Ovary (tissue), 10 donors: Measurements from ENCODE around the gene PRDM7. TPM values are rescaled to one million over a fixed set of nuclear protein-coding genes. Genes with fewer than 3 reads are reported as not detected.
"Not testable (repeated sequence)": the region's sequence is repeated elsewhere in the genome, so short reads cannot be mapped to it uniquely, and the experiment has no call there.

ENCODE experiments used
- DNase-seq, 5 donors: peaks; one replicate each; pipeline ENCODE4 v3.0.0-alpha.2; 2019 to 2020
- H3K27ac ChIP-seq, 2 donors: fragments of 200-600 bp; one replicate each; pipeline versions ENCODE4 v1.5.1 to v1.8.0; 2019 to 2022
- H3K27me3 ChIP-seq: fragments of 200-600 bp; one replicate; pipeline ENCODE4 v1.8.0; 2022
- H3K36me3 ChIP-seq: fragments of 200-600 bp; sonication (generic); one replicate; pipeline ENCODE4 v1.5.1; 2019
- H3K4me1 ChIP-seq: one replicate; pipeline ENCODE4 v1.8.1; 2013; ENCODE audit warnings: mild to moderate bottlenecking, moderate library complexity; ENCODE audit not compliant: insufficient read depth
- H3K4me3 ChIP-seq: fragments of 200-600 bp; sonication (generic); one replicate; pipeline ENCODE4 v1.5.1; 2017
- H3K9me3 ChIP-seq, 2 donors: fragments of 200-600 bp in 1 of 2; sonication (generic) in 1 of 2; one replicate each; pipeline versions ENCODE4 v1.5.1 to v1.8.1; 2013 to 2019; ENCODE audit warnings: mild to moderate bottlenecking in 1 of 2, moderate library complexity in 1 of 2
- CTCF ChIP-seq, 3 donors: fragments of 450-650 bp in 2 of 3; fragments of 200-600 bp in 1 of 3; IDR thresholded peaks; one replicate each; pipeline versions ENCODE4 v1.5.1 to v1.8.0; 2016 to 2022; ENCODE audit warnings: antibody characterized with exemption in 3 of 3, mild to moderate bottlenecking in 1 of 3
- EP300 ChIP-seq: sonication (generic); formaldehyde crosslinking; IDR thresholded peaks from one replicate; pipeline ENCODE4 v1.6.1; 2017; ENCODE audit warnings: antibody characterized with exemption
- POLR2A ChIP-seq: fragments of 450-650 bp; IDR thresholded peaks from one replicate; pipeline ENCODE4 v1.6.1; 2017; ENCODE audit warnings: antibody characterized with exemption, mild to moderate bottlenecking, moderate library complexity
- WGBS, 3 donors: extraction: QIAGEN DNeasy Blood & Tissue Kit in 1 of 3; methylation state at CpG; one replicate each; pipeline versions ENCODE4 v1.1.5 to v1.1.7; 2013 to 2017; 5-methylcytosine and 5-hydroxymethylcytosine counted together
- intact Hi-C, 4 donors: fragments of 100-400 bp; cut with DNase I; formaldehyde crosslinking; loops; one replicate each; pipeline versions ENCODE4 v1.11.0 to v1.15.1; 2022 to 2023
- long read RNA-seq, 3 donors: library from polyadenylated mRNA in 2 of 3; unstranded in 2 of 3; transcript quantifications; one replicate each; pipeline ENCODE4 v2.0.0 and lab custom pipeline, GENCODE V29; 2021 to 2026
- polyA plus RNA-seq, 2 donors: library from polyadenylated mRNA; stranded (reverse); fragments of 200-250 nt in 1 of 2; fragments of 350-450 nt in 1 of 2; fragmentation: Illumina TruSeq in 1 of 2; extraction: RNeasy Lipid Tissue Mini Kit (QIAGEN cat#74804) in 1 of 2; gene quantifications; one replicate each; pipeline ENCODE4 v1.2.3, GENCODE V29; 2013 to 2014
- total RNA-seq, 7 donors: library from RNA; depleted of rRNA in 2 of 7; stranded (reverse); fragments of >200 nt in 2 of 7; fragmentation: NEBNext Ultra II Directional in 3 of 7; extraction: Animal tissue kit (Norgen Biotek cat#: 25700) in 3 of 7; gene quantifications; one replicate each; pipeline versions ENCODE4 v1.1.0 to v1.2.4, GENCODE V29; 2016 to 2023
- donor health status: DM: no; HTN: no; CAD: no; lungs with moderate emphysema.
- donor health status: DM: no; HTN: no; CAD: no.
- donor health status: Bipolar disorder and iron deficiency.
- donor health status: DM: yes; HTN: yes; CAD: no.
- donor health status: DM: no; HTN: no; CAD: no.
- donor health status: DM: yes; HTN: yes; CAD: no.

The PRDM7 gene
- total RNA-seq = not detected
- not detected for polyA plus RNA-seq
- long read RNA-seq, donor 1 = 0 reads
- long read RNA-seq, donor 2 = 0 reads
- long read RNA-seq, donor 3 = 0 reads

DNA sequence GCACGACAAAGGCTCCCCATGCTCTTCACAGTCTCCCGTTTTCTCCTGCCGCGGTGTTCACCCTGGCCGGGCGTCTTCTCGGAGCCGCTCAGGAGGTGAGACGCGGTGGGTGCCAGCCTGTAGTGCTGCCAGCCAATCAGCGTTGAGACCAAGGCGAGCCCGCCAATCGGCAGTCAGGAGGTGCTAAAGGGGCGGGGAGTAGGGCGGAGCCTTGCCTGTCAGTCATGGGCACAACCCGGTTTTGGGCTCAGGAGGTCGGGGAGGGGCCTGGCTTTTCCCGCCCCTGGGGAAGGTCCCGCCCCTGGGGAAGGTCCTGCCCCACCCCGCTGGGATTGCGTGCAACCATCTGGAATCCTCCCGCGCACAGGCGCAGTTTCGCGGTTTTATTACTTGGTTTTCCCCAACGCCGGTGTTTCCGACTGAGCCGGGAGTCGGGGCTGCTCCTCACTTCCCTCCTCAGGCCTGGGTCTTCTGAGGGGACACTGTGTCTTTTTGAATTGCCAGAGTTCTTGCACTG, at the start of gene PRDM7:
TSS of gene PRDM7 (minus strand) at position 92 of the 517 bp plus-strand sequence. CDS start 1,421 bp downstream, outside the sequence.
- no peaks in the 10 kb centered on the region for H3K36me3 ChIP-seq
- peak within 1 kb of the TSS in 1 of 2 donors; percentile 59 for H3K27ac ChIP-seq
- WGBS, 3 donors = 1 to 27% (median 9%) methylated on average over 27 to 32 of the region's 32 CpGs
- TF ChIP-seq POLR2A (no peak), EP300 (no peak), CTCF (IDR thresholded peaks at IDR 0.05) (no peak)
- intact Hi-C loops = no loop called here
- peak within 1 kb of the TSS; percentile 22 for H3K4me3 ChIP-seq
- H3K9me3 ChIP-seq = no peaks in the 10 kb centered on the region
- DNase-seq = peak; percentile 92 to 98 (median 96)
- H3K27me3 ChIP-seq = no peaks in the 10 kb centered on the region
- peaks cover 2% of the 10 kb centered on the region for H3K4me1 ChIP-seq

GRCh38 chr16:90121846-90122245, 44.7 kb upstream of the PRDM7 start:
- H3K27me3 ChIP-seq, H3K4me3 ChIP-seq, H3K27ac ChIP-seq, intact Hi-C loops, H3K36me3 ChIP-seq, H3K9me3 ChIP-seq, H3K4me1 ChIP-seq, DNase-seq: not testable (repeated sequence)
- WGBS, 3 donors = 77 to 100% (median 88%) methylated on average over 1 to 2 of the region's 4 CpGs

GRCh38 chr16:90107617-90108016, 30.5 kb upstream of the PRDM7 start:
- DNase-seq, H3K4me1 ChIP-seq, H3K27me3 ChIP-seq, H3K4me3 ChIP-seq, H3K27ac ChIP-seq, intact Hi-C loops, H3K36me3 ChIP-seq, H3K9me3 ChIP-seq: not testable (repeated sequence)
- WGBS, 3 donors = 80 to 92% methylated on average over 2 of the region's 6 CpGs; no CpG with 5 or more reads in 1 of the 3 donors

DNA sequence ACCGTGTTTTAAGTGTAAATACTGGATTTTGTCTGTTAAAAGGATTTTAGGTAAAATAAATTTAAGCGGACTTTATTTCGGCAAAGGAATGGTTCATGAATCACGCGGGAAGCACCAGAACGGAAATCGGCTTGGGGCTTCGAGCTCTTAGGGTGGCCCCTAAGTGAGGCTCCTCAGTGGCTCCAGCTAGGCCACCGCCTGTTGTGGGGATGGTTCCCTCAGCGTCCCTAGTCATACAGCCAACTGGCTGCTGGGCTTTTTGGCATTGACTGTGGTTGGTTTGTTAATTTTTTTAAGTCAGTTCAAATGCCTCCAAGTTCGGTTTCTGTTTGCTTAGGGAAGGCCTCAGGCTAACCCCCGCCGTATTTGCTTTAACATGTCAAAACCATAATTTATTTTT, 29.9 kb upstream of the PRDM7 start:
- H3K9me3 ChIP-seq, intact Hi-C loops, H3K27ac ChIP-seq, H3K36me3 ChIP-seq, H3K4me1 ChIP-seq, H3K27me3 ChIP-seq, DNase-seq, H3K4me3 ChIP-seq: not testable (repeated sequence)
- 84 to 92% (median 88%) methylated on average over 8 to 9 of the region's 13 CpGs for WGBS, 3 donors

GRCh38 chr16:90106271-90106670, 29.1 kb upstream of the PRDM7 start:
- DNase-seq, H3K4me1 ChIP-seq, H3K36me3 ChIP-seq, intact Hi-C loops, H3K9me3 ChIP-seq, H3K27ac ChIP-seq, H3K4me3 ChIP-seq, H3K27me3 ChIP-seq: not testable (repeated sequence)
- 19 to 49% (median 44%) methylated on average over 4 to 31 of the region's 32 CpGs for WGBS, 3 donors

- intact Hi-C loops, H3K4me3 ChIP-seq, H3K27ac ChIP-seq, H3K9me3 ChIP-seq, H3K36me3 ChIP-seq, H3K4me1 ChIP-seq, DNase-seq, H3K27me3 ChIP-seq: not testable (repeated sequence)
- 86 to 90% (median 88%) methylated on average over 12 to 13 of the region's 13 CpGs for WGBS, 3 donors
Measured at GRCh38 chr16:90104725-90105124, 27.6 kb upstream of the PRDM7 start.

GRCh38 chr16:90102086-90102884, 25.2 kb upstream of the PRDM7 start:
- H3K9me3 ChIP-seq, H3K4me1 ChIP-seq, intact Hi-C loops, H3K27me3 ChIP-seq, H3K36me3 ChIP-seq, H3K27ac ChIP-seq, H3K4me3 ChIP-seq, DNase-seq: not testable (repeated sequence)
- whole genome bisulfite sequencing, 3 donors = 77 to 85% (median 81%) methylated on average over 7 to 11 of the region's 12 CpGs

GRCh38 chr16:90101332-90101731, 24.2 kb upstream of the PRDM7 start:
- H3K4me1 ChIP-seq, H3K36me3 ChIP-seq, H3K9me3 ChIP-seq, intact Hi-C loops, H3K27ac ChIP-seq, H3K4me3 ChIP-seq, H3K27me3 ChIP-seq: not testable (repeated sequence)
- 93 to 95% (median 94%) methylated on average over 10 to 11 of the region's 11 CpGs for WGBS, 3 donors
- peak in 2 of 5 donors; percentile 34 to 44 for DNase-seq

DNA sequence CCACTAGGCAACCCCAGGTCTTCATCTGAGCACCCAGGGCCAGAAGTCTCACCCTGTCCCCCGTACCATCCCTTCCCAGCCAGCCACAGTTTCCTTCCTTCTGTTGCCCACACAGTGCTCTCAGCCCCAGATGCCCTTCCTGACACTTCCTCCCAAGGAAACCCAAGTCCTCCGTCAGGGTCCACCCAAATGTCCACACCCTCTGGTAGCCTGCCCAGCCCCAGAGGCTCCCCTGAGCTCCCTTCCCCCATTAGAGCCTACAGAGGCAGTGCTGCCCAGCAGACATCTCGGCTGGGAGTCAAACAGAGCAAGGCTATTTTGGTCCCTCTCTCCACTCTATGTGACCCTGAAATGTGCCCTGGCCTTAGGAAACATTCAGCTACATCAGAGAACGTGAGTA, 23.7 kb upstream of the PRDM7 start:
- WGBS, 3 donors = no CpG with 5 or more reads among the region's 4 CpGs
- H3K36me3 ChIP-seq, H3K4me3 ChIP-seq, intact Hi-C loops, H3K4me1 ChIP-seq, H3K27ac ChIP-seq, H3K27me3 ChIP-seq, H3K9me3 ChIP-seq, DNase-seq: not testable (repeated sequence)

DNA sequence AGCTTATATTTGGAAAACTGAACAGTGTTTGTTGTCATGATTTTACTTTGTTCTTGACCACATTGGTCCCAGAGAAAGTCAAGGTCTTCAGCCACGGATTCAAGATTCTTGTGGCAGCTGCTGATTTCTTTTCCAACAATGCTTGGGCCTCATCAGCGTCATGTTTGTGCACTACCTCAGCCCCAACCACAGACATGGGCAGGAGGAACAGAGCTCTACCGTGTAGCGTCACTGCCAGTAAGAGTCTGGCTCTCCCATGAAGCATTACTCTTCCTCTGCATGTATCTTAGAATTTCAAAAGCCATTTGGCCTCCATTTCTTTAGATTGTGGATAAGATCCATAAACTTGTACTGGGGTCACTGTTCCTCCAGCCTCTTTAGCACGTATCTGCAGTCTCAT, 23.1 kb upstream of the PRDM7 start:
- DNase-seq, H3K4me3 ChIP-seq, intact Hi-C loops, H3K9me3 ChIP-seq, H3K36me3 ChIP-seq, H3K4me1 ChIP-seq, H3K27ac ChIP-seq, H3K27me3 ChIP-seq: not testable (repeated sequence)
- 16 to 50% (median 17%) methylated on average over 4 of the region's 5 CpGs for WGBS, 3 donors

DNA sequence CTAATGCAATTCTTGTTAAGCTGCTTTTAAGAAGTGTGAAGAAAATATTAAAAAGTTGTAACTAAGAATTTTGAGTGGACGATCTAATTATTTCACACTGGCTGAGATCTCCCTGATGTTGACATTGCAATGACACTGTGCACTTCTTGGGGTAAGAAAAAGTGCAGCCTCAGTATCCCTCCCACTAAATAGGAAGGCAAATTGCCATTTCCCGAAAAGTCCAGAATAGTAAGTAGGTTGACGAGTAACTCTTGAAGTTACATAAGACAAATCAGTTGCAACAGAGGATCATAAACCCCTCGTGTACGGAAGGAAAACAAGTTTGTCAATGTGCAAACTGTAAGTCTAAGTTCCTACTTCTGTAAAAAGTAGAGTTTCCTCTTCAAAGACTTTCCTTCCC, 21.8 kb upstream of the PRDM7 start:
- H3K36me3 ChIP-seq, intact Hi-C loops, H3K4me3 ChIP-seq, DNase-seq, H3K4me1 ChIP-seq, H3K27ac ChIP-seq, H3K9me3 ChIP-seq, H3K27me3 ChIP-seq: not testable (repeated sequence)
- WGBS, 3 donors = 81 to 83% (median 81%) methylated on average over 2 to 3 of the region's 5 CpGs
